Transverse colon (tissue), 4 donors: Measurements from ENCODE around the gene C1orf50. TPM values are rescaled to one million over a fixed set of nuclear protein-coding genes. Genes with fewer than 3 reads are reported as not detected.
"Not testable (repeated sequence)": the region's sequence is repeated elsewhere in the genome, so short reads cannot be mapped to it uniquely, and the experiment has no call there.

Experiments used
- DNase-seq: peaks from one replicate; pipeline ENCODE4 v3.0.0-alpha.2; 2019
- H3K27ac ChIP-seq, 4 donors: fragments of 200-600 bp; sonication (generic); 2 replicates each; pipeline ENCODE4 v1.5.1; 2016 to 2018; ENCODE audit warnings: inconsistent platforms in 4 of 4
- H3K27me3 ChIP-seq: fragments of 200-600 bp; sonication (generic); 2 replicates; pipeline ENCODE4 v1.5.1; 2017; ENCODE audit warnings: inconsistent platforms
- H3K36me3 ChIP-seq, 4 donors: fragments of 200-600 bp; sonication (generic); 2 replicates each; pipeline ENCODE4 v1.5.1; 2017 to 2019; ENCODE audit warnings: inconsistent platforms in 4 of 4
- H3K4me1 ChIP-seq, 4 donors: fragments of 200-600 bp; sonication (generic); 2 replicates each; pipeline ENCODE4 v1.5.1; 2017 to 2020; ENCODE audit warnings: inconsistent platforms in 4 of 4
- H3K4me3 ChIP-seq, 4 donors: fragments of 200-600 bp; sonication (generic); 1 replicate in 1 of 4; 2 replicates in 3 of 4; pipeline versions ENCODE4 v1.5.1 to v1.6.1; 2017 to 2019; ENCODE audit warnings: inconsistent platforms in 4 of 4
- H3K9me3 ChIP-seq, 2 donors: fragments of 200-600 bp; sonication (generic); 2 replicates each; pipeline ENCODE4 v1.5.1; 2017 to 2019; ENCODE audit warnings: inconsistent platforms in 2 of 2
- EP300 ChIP-seq: sonication (generic); formaldehyde crosslinking; IDR thresholded peaks from one replicate; pipeline ENCODE4 v1.6.1; 2017; ENCODE audit warnings: antibody characterized with exemption, low read depth
- POLR2A ChIP-seq: fragments of 450-650 bp; IDR thresholded peaks from one replicate; pipeline ENCODE4 v1.6.1; 2016; ENCODE audit warnings: antibody characterized with exemption, mild to moderate bottlenecking, moderate library complexity
- POLR2AphosphoS5 ChIP-seq, 3 donors: sonication (generic); formaldehyde crosslinking; IDR thresholded peaks; one replicate each; pipeline ENCODE4 v1.6.1; 2016; ENCODE audit warnings: antibody characterized with exemption in 3 of 3
- WGBS, 2 donors: methylation state at CpG; one replicate each; pipeline ENCODE4 v1.1.5; 2018; ENCODE audit warnings: low coverage in 1 of 2; 5-methylcytosine and 5-hydroxymethylcytosine counted together
- in situ Hi-C, 4 donors: fragments of 200-750 bp; cut with MboI; loops; one replicate each; pipeline versions ENCODE4 v1.15.0 to v1.15.1; 2017; ENCODE audit warnings: low sequenced_read_pairs in 3 of 4, low pct_ligation_motif_present in 1 of 4, low pct_unique_long_range_greater_than_20kb in 1 of 4
- intact Hi-C: fragments of 100-400 bp; cut with DNase I; formaldehyde crosslinking; loops from one replicate; pipeline ENCODE4 v1.15.1; 2023; ENCODE audit warnings: low total_unique reads
- total RNA-seq, 4 donors: library from RNA; depleted of rRNA; stranded (reverse); fragments of >200 nt; gene quantifications; one replicate each; pipeline ENCODE4 v1.1.0, GENCODE V29; 2016
- TF ChIP-seq, protein P1 (sequence below), 5 experiments: fragments of 200-600 bp in 3 of 5; fragments of 450-650 bp in 2 of 5; sonication (generic) in 3 of 5; IDR thresholded peaks; 1 replicate in 2 of 5; 2 replicates in 3 of 5; pipeline ENCODE4 v1.5.1; 2016 to 2017; ENCODE audit warnings: antibody characterized with exemption in 5 of 5, inconsistent platforms in 3 of 5, mild to moderate bottlenecking in 2 of 5, moderate library complexity in 1 of 5

Gene C1orf50
- total RNA-seq: 10 to 100 TPM in 1 of 4 donors, 1 to 10 TPM in 3; 4.0 to 81.2 (median 8.1) TPM

DNA sequence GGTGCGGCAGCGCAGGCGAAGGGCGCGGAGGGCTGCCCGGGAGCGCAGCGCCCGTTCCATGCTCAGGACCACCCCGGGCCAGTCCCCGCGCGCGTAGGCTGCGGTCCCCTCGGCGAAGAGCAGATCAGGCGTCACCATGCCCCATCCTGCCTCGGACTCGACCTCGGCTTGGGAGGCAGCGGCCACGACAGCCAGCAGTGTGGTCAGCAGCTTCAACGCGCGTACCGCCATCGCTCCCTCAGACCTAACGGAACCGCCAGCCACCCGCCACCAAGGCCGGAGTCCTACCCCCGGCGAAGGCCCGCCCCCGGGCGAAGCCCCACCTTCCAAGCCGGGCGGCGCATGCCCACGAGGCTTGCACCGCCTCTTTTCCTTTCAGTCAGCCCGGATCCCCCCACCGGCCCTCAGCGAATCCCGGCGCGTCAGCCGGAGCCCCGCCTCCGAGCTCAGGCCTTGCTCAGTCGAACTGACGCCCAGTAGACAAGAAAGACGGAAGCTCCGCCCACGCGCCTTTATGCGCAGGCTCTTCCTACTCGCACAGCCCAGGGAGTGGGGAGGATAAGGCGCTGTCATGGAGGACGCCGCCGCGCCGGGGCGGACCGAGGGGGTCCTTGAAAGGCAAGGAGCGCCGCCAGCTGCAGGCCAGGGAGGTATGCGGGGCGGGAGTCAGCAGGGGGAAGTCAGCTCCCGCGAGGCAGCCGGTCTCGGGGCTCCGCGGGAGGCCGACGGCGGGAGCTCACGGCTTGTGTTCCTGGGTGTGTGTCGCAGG lies at the start of gene C1orf50, which contains the start of gene P3H1:
Gene C1orf50, plus strand, starts transcription at position 509 of the 769 bp plus-strand sequence. Its CDS starts 63 bp downstream, at position 572.
Gene P3H1, minus strand, starts transcription at position 288 of the 769 bp plus-strand sequence. Its CDS starts 57 bp downstream, at position 231.
- Histone ChIP-seq H3K4me1 (peaks cover 15 to 41% (median 19%) of the 10 kb centered on the region in 4 donors), H3K9me3 (no peaks in the 10 kb centered on the region), H3K27ac (peak within 1 kb of the TSS; percentile 92 to 95 (median 94)), H3K4me3 (peak within 1 kb of the TSS; percentile 90 to 99 (median 94)), H3K36me3 (peaks cover 0 to 3% (median 0%) of the 10 kb centered on the region in 4 donors), H3K27me3 (no peaks in the 10 kb centered on the region)
- 1% methylated on average over 80 of the region's 82 CpGs; no CpG with 5 or more reads in 1 of the 2 donors for WGBS, 2 donors
- TF ChIP-seq POLR2AphosphoS5 (IDR thresholded peaks at IDR 0.05) (peak; percentile 97 to 99 (median 98)), EP300 (no peak), POLR2A (peak; percentile 98)
- TF ChIP-seq, protein P1, sequence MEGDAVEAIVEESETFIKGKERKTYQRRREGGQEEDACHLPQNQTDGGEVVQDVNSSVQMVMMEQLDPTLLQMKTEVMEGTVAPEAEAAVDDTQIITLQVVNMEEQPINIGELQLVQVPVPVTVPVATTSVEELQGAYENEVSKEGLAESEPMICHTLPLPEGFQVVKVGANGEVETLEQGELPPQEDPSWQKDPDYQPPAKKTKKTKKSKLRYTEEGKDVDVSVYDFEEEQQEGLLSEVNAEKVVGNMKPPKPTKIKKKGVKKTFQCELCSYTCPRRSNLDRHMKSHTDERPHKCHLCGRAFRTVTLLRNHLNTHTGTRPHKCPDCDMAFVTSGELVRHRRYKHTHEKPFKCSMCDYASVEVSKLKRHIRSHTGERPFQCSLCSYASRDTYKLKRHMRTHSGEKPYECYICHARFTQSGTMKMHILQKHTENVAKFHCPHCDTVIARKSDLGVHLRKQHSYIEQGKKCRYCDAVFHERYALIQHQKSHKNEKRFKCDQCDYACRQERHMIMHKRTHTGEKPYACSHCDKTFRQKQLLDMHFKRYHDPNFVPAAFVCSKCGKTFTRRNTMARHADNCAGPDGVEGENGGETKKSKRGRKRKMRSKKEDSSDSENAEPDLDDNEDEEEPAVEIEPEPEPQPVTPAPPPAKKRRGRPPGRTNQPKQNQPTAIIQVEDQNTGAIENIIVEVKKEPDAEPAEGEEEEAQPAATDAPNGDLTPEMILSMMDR (IDR thresholded peaks at IDR 0.05): no peak
- peak; percentile 100 for DNase-seq
- intact Hi-C loops: loop anchor here (10.0 kb wide), 1 partner anchor 432 kb away; the partner anchor contains the start of gene FOXJ3
- in situ Hi-C loops: loop anchor here in 3 of 4 donors (10.0 to 25.0 kb wide), 2 partner anchors 430 to 432 kb away; partner anchors contain the start of gene FOXJ3 (in 3 of the 3)

- DNase-seq: no peak
- WGBS, 2 donors: 83% methylated on average over 1 of the region's 1 CpG; no CpG with 5 or more reads in 1 of the 2 donors
- Histone ChIP-seq H3K9me3 (no peaks in the 10 kb centered on the region), H3K27ac (no peak overlapping the region), H3K4me1 (no peaks in the 10 kb centered on the region), H3K36me3 (no peaks in the 10 kb centered on the region), H3K4me3 (no peak overlapping the region), H3K27me3 (no peaks in the 10 kb centered on the region)
- no peak for TF ChIP-seq POLR2AphosphoS5 (IDR thresholded peaks at IDR 0.05)
- intact Hi-C loops: no loop called here
- in situ Hi-C loops: no loop called here
Observed at GRCh38 chr1:42720868-42721267, 46.2 kb upstream of the C1orf50 start.

- no peaks in the 10 kb centered on the region for H3K27me3 ChIP-seq
- no peaks in the 10 kb centered on the region for H3K36me3 ChIP-seq
- 92 to 100% methylated on average over 3 of the region's 3 CpGs for WGBS, 2 donors
- intact Hi-C loops: no loop called here
- no peak for TF ChIP-seq EP300
- TF ChIP-seq, protein P1 (IDR thresholded peaks at IDR 0.05): no peak
- TF ChIP-seq POLR2AphosphoS5 (IDR thresholded peaks at IDR 0.05): no peak
- no peak for TF ChIP-seq POLR2A
- H3K4me3 ChIP-seq: no peak overlapping the region
- H3K27ac ChIP-seq: no peak overlapping the region
- H3K9me3 ChIP-seq: no peaks in the 10 kb centered on the region
- in situ Hi-C loops: no loop called here
- DNase-seq: no peak
- H3K4me1 ChIP-seq: no peaks in the 10 kb centered on the region
Observed at GRCh38 chr1:42721926-42722325, 45.1 kb upstream of the C1orf50 start.

DNA sequence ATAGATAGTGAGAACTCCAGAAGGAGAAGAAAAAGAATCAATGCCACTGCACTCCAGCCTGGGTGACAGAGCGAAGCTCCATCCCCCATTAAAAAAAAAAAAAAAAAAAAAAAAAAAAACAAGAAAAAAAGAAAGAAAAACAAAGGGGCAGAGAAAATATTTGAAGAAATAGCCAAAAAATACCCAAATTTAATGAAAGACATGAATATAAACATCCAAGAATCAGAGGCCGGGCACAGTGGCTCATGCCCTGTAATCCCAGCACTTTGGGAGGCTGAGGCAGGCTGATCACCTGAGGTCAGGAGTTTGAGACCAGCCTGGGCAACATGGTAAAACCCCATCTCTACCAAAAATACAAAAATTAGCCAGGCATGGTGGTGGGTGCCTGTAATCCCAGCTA lies 44.6 kb upstream of the C1orf50 start:
- H3K9me3 ChIP-seq, in situ Hi-C loops, H3K36me3 ChIP-seq, H3K4me1 ChIP-seq, DNase-seq, H3K27me3 ChIP-seq, intact Hi-C loops, H3K4me3 ChIP-seq, H3K27ac ChIP-seq: not testable (repeated sequence)
- 94 to 100% methylated on average over 1 to 2 of the region's 2 CpGs for WGBS, 2 donors

- in situ Hi-C loops: no loop called here
- no peak for DNase-seq
- Histone ChIP-seq H3K9me3 (no peaks in the 10 kb centered on the region), H3K36me3 (no peaks in the 10 kb centered on the region), H3K27me3 (no peaks in the 10 kb centered on the region), H3K4me3 (no peak overlapping the region), H3K27ac (no peak overlapping the region), H3K4me1 (no peaks in the 10 kb centered on the region)
- WGBS, 2 donors: 74 to 91% methylated on average over 4 to 6 of the region's 6 CpGs
- intact Hi-C loops: loop anchor here (1.0 kb wide), 1 partner anchor 22 kb away; no protein-coding TSS in a partner anchor
- TF ChIP-seq POLR2AphosphoS5 (IDR thresholded peaks at IDR 0.05) (no peak), EP300 (no peak), POLR2A (no peak)
- TF ChIP-seq, protein P1 (IDR thresholded peaks at IDR 0.05): no peak
Observed at GRCh38 chr1:42723511-42723910, 43.5 kb upstream of the C1orf50 start.

- H3K36me3 ChIP-seq, H3K27me3 ChIP-seq, H3K9me3 ChIP-seq, H3K4me3 ChIP-seq, H3K27ac ChIP-seq, DNase-seq, H3K4me1 ChIP-seq, intact Hi-C loops: not testable (repeated sequence)
- whole genome bisulfite sequencing, 2 donors: 90 to 100% methylated on average over 1 to 4 of the region's 4 CpGs
- in situ Hi-C loops: loop anchor here in 2 of 4 donors (25.0 kb wide), 2 partner anchors 389 to 589 kb away; partner anchors contain the start of gene FOXJ3 (in 1 of the 2)
Observed at GRCh38 chr1:42725820-42726219, 41.2 kb upstream of the C1orf50 start.
